Activated T-cell treated with anti-CD3 and anti-CD28 coated beads, Interleukin-2, amount 50 U/mL, for 4 hours (primary cell): Measurements from ENCODE around the gene OVAAL. TPM values are rescaled to one million over a fixed set of nuclear protein-coding genes. Genes with fewer than 3 reads are reported as not detected.

Experiments
- total RNA-seq, 3 donors: library from RNA; stranded (reverse); gene quantifications; one replicate each; pipeline ENCODE4 v1.2.1, GENCODE V29; 2021

The OVAAL gene
- total RNA-seq, 3 donors from 2014 or later, result not detected

Other genes with a start within 250 kb of the OVAAL start
- 10 to 100 TPM; 54.9 to 63.6 (median 60.7) TPM for gene ACBD6, start 56.4 kb upstream of the OVAAL start, total RNA-seq
- 10 to 100 TPM; 25.2 to 26.7 (median 25.8) TPM for gene XPR1, start 73.1 kb downstream of the OVAAL start, total RNA-seq